ENCODE measurements around the gene SZRD1. TPM values are rescaled to one million over a fixed set of nuclear protein-coding genes. Genes with fewer than 3 reads are reported as not detected.
"Not testable (repeated sequence)": the region's sequence is repeated elsewhere in the genome, so short reads cannot be mapped to it uniquely, and the experiment has no call there.

The SZRD1 gene
- total RNA-seq, 1 experiment from 2014 or later: 113 TPM

DNA sequence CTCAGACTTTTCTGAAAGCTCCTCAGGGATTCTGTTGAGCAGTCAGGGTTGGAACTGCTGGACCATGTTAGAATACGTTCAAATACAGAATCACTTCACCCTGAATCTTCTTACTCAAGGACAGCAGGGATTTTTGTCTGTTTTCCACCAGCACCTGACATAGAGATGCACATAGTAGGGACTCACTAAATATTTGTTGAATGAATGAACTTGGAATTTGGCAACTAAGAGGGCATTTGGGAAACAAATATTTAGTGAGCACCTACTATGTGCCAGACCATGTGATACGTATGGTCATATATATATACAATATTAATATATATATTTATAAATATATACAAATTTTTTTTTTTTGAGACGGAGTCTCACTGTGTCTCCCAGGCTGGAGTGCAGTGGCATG lies 10.2 kb upstream of the SZRD1 start (continued):
- no peak for TF ChIP-seq ZNF219 (CRISPR knock-in tag; IDR thresholded peaks at IDR 0.05; ENCODE audit: borderline replicate concordance)
- TF ChIP-seq SMAD3 (CRISPR knock-in tag; IDR thresholded peaks at IDR 0.05; ENCODE audit: borderline replicate concordance): no peak
- TF ChIP-seq PRRX2 (CRISPR knock-in tag; IDR thresholded peaks at IDR 0.05): no peak
- TF ChIP-seq NR3C1 (CRISPR knock-in tag; conservative IDR thresholded peaks at IDR 0.05; ENCODE audit: low read depth): no peak
- no peak for TF ChIP-seq ELF4 (CRISPR knock-in tag; IDR thresholded peaks at IDR 0.05; ENCODE audit: low read depth)
- TF ChIP-seq, protein P1, sequence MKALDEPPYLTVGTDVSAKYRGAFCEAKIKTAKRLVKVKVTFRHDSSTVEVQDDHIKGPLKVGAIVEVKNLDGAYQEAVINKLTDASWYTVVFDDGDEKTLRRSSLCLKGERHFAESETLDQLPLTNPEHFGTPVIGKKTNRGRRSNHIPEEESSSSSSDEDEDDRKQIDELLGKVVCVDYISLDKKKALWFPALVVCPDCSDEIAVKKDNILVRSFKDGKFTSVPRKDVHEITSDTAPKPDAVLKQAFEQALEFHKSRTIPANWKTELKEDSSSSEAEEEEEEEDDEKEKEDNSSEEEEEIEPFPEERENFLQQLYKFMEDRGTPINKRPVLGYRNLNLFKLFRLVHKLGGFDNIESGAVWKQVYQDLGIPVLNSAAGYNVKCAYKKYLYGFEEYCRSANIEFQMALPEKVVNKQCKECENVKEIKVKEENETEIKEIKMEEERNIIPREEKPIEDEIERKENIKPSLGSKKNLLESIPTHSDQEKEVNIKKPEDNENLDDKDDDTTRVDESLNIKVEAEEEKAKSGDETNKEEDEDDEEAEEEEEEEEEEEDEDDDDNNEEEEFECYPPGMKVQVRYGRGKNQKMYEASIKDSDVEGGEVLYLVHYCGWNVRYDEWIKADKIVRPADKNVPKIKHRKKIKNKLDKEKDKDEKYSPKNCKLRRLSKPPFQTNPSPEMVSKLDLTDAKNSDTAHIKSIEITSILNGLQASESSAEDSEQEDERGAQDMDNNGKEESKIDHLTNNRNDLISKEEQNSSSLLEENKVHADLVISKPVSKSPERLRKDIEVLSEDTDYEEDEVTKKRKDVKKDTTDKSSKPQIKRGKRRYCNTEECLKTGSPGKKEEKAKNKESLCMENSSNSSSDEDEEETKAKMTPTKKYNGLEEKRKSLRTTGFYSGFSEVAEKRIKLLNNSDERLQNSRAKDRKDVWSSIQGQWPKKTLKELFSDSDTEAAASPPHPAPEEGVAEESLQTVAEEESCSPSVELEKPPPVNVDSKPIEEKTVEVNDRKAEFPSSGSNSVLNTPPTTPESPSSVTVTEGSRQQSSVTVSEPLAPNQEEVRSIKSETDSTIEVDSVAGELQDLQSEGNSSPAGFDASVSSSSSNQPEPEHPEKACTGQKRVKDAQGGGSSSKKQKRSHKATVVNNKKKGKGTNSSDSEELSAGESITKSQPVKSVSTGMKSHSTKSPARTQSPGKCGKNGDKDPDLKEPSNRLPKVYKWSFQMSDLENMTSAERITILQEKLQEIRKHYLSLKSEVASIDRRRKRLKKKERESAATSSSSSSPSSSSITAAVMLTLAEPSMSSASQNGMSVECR (CRISPR knock-in tag; IDR thresholded peaks at IDR 0.05; ENCODE audit: borderline replicate concordance): no peak
- TF ChIP-seq RELA (CRISPR knock-in tag; IDR thresholded peaks at IDR 0.05; ENCODE audit: borderline replicate concordance): no peak

DNA sequence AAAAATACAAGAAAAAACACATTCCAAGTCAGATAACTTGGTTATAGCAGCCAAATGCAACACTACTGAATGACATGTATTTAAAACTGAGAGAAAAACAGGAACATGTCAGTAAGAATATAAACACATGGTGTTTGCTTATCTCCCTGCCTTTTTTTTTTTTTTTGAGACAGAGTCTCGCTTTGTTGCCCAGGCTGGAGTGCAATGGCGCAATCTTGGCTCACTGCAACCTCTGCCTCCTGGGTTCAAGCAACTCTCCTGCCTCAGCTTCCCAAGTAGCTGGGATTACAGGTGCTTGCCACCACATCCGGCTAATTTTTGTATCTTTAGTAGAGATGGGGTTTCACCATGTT lies 1.9 kb upstream of the SZRD1 start:
- peaks cover 17% of the 10 kb centered on the region for H3K4me1 Mint-ChIP-seq
- H3K9me3 Mint-ChIP-seq; ATAC-seq; H3K36me3 Mint-ChIP-seq; DNase-seq (ENCODE audit: low spot score); H3K4me3 Mint-ChIP-seq; CTCF ChIA-PET; H3K27me3 Mint-ChIP-seq (ENCODE audit: low read depth); H3K27ac Mint-ChIP-seq: not testable (repeated sequence)
- POLR2A ChIA-PET: interaction anchor here (0.6 kb wide), 1 partner anchor 209 kb away, joined by 4 read pairs; no protein-coding TSS in a partner anchor

DNA sequence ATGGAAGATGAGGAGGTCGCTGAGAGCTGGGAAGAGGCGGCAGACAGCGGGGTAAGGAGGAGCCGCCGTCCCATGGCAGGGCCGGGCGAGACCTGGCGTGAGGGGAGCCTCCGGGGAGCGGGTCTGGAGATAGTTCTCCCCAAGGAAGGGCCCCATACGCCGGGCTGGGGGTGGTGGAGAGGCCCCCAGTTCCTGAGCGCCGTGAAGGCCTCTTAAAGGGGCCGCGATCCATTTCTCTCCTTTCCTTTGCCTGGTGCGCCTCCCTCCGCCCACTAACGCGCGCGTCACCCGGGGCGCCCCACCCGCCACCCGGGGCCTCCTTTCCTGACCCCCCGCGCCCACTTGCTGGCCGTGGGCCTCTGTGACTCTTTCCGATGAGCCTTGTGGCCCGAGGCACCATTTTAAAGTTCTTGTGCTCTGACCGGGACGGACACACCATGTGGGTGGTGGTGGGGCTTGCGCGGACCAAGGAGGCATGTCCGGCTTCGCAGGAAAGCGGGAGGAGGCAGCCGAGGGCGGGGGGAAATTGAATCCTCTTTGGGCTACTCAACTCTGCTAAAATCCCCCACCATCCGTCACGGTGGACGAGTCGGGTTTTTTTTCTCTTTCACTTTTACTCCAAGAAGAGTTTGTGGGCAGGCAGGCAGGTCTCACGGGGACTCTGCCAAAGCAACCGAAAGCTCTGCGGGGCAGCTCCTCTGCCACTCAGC lies 371 bp downstream of the SZRD1 start:
- CTCF ChIA-PET: interaction anchor here (0.6 to 1.2 kb wide), 3 partner anchors 13 to 73 kb away, joined by 3 to 5 read pairs (median 3); partner anchors contain the start of gene NECAP2
- peak; percentile 66 for DNase-seq (ENCODE audit: low spot score)
- 0 out of 2 replicates have a peak, but pooled peaks have one; percentile 7 for TF ChIP-seq CREM (CRISPR knock-in tag; IDR thresholded peaks at IDR 0.05)
- TF ChIP-seq, protein P2, sequence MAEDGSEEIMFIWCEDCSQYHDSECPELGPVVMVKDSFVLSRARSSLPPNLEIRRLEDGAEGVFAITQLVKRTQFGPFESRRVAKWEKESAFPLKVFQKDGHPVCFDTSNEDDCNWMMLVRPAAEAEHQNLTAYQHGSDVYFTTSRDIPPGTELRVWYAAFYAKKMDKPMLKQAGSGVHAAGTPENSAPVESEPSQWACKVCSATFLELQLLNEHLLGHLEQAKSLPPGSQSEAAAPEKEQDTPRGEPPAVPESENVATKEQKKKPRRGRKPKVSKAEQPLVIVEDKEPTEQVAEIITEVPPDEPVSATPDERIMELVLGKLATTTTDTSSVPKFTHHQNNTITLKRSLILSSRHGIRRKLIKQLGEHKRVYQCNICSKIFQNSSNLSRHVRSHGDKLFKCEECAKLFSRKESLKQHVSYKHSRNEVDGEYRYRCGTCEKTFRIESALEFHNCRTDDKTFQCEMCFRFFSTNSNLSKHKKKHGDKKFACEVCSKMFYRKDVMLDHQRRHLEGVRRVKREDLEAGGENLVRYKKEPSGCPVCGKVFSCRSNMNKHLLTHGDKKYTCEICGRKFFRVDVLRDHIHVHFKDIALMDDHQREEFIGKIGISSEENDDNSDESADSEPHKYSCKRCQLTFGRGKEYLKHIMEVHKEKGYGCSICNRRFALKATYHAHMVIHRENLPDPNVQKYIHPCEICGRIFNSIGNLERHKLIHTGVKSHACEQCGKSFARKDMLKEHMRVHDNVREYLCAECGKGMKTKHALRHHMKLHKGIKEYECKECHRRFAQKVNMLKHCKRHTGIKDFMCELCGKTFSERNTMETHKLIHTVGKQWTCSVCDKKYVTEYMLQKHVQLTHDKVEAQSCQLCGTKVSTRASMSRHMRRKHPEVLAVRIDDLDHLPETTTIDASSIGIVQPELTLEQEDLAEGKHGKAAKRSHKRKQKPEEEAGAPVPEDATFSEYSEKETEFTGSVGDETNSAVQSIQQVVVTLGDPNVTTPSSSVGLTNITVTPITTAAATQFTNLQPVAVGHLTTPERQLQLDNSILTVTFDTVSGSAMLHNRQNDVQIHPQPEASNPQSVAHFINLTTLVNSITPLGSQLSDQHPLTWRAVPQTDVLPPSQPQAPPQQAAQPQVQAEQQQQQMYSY (CRISPR knock-in tag; IDR thresholded peaks at IDR 0.05): peak; percentile 84
- TF ChIP-seq, protein P3, sequence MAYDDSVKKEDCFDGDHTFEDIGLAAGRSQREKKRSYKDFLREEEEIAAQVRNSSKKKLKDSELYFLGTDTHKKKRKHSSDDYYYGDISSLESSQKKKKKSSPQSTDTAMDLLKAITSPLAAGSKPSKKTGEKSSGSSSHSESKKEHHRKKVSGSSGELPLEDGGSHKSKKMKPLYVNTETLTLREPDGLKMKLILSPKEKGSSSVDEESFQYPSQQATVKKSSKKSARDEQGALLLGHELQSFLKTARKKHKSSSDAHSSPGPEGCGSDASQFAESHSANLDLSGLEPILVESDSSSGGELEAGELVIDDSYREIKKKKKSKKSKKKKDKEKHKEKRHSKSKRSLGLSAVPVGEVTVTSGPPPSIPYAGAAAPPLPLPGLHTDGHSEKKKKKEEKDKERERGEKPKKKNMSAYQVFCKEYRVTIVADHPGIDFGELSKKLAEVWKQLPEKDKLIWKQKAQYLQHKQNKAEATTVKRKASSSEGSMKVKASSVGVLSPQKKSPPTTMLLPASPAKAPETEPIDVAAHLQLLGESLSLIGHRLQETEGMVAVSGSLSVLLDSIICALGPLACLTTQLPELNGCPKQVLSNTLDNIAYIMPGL (CRISPR knock-in tag; IDR thresholded peaks at IDR 0.05): 0 out of 2 replicates have a peak, but pooled peaks have one; percentile 22
- TF ChIP-seq, protein P4, sequence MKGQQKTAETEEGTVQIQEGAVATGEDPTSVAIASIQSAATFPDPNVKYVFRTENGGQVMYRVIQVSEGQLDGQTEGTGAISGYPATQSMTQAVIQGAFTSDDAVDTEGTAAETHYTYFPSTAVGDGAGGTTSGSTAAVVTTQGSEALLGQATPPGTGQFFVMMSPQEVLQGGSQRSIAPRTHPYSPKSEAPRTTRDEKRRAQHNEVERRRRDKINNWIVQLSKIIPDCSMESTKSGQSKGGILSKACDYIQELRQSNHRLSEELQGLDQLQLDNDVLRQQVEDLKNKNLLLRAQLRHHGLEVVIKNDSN (CRISPR knock-in tag; IDR thresholded peaks at IDR 0.05): no peak
- 0 out of 2 replicates have a peak, but pooled peaks have one; percentile 51 for TF ChIP-seq ZNF416 (CRISPR knock-in tag; IDR thresholded peaks at IDR 0.05)
- TF ChIP-seq SP1 (CRISPR knock-in tag; conservative IDR thresholded peaks at IDR 0.05): no peak; the same call in 1 of the 2 replicates
- TF ChIP-seq GTF2I (CRISPR knock-in tag; conservative IDR thresholded peaks at IDR 0.05): no peak
- 0 out of 2 replicates have a peak, but pooled peaks have one; percentile 34 for TF ChIP-seq SMAD3 (CRISPR knock-in tag; IDR thresholded peaks at IDR 0.05; ENCODE audit: borderline replicate concordance)
- peak; percentile 65; the same call in 1 of the 2 replicates for TF ChIP-seq ETV6 (CRISPR knock-in tag; IDR thresholded peaks at IDR 0.05)
- TF ChIP-seq, protein P5, sequence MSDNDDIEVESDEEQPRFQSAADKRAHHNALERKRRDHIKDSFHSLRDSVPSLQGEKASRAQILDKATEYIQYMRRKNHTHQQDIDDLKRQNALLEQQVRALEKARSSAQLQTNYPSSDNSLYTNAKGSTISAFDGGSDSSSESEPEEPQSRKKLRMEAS (CRISPR knock-in tag; IDR thresholded peaks at IDR 0.05): peak; percentile 66; the same call in 1 of the 2 replicates
- TF ChIP-seq FOXP1 (CRISPR knock-in tag; IDR thresholded peaks at IDR 0.05; ENCODE audit: borderline replicate concordance): peak; percentile 25; the same call in 1 of the 2 replicates
- ATAC-seq: peak; percentile 57
- Mint-ChIP-seq H3K4me1 (peaks cover 17% of the 10 kb centered on the region), H3K27me3 (ENCODE audit: low read depth) (peaks cover 4% of the 10 kb centered on the region), H3K36me3 (no peaks in the 10 kb centered on the region; the same call in 1 of the 2 replicates), H3K27ac (peak overlapping the region; percentile 97), H3K4me3 (peak overlapping the region; percentile 94), H3K9me3 (no peaks in the 10 kb centered on the region)
- POLR2A ChIA-PET: interaction anchor here (0.6 to 1.4 kb wide), 5 partner anchors 12 to 246 kb away, joined by 3 to 4 read pairs (median 3); partner anchors contain the start of genes FBXO42 and NBPF1

All from WTC11 (cell line).